Thyroid gland (tissue), 4 donors: Measurements from ENCODE around the gene GABRA5.

Experiments
- CTCF ChIP-seq, 6 experiments: fragments of 200-600 bp in 3 of 6; fragments of 450-650 bp in 3 of 6; sonication (generic) in 3 of 6; IDR thresholded peaks; one replicate each; pipeline ENCODE4 v1.5.1; 2016 to 2019; ENCODE audit warnings: antibody characterized with exemption in 6 of 6, mild to moderate bottlenecking in 2 of 6, inconsistent platforms in 1 of 6, moderate library complexity in 1 of 6
- POLR2A ChIP-seq, 2 donors: fragments of 450-650 bp; IDR thresholded peaks; one replicate each; pipeline ENCODE4 v1.6.1; 2017; ENCODE audit warnings: antibody characterized with exemption in 2 of 2, mild to moderate bottlenecking in 2 of 2, moderate library complexity in 1 of 2

GRCh38 chr15:26874774-26875475 lies 8.1 kb downstream of the GABRA5 start:
- TF ChIP-seq CTCF (IDR thresholded peaks at IDR 0.05) (no peak), POLR2A (IDR thresholded peaks at IDR 0.05) (no peak)
